ENCODE measurements around the gene NUP98. TPM values are rescaled to one million over a fixed set of nuclear protein-coding genes. Genes with fewer than 3 reads are reported as not detected.
"Not testable (repeated sequence)": the region's sequence is repeated elsewhere in the genome, so short reads cannot be mapped to it uniquely, and the experiment has no call there.

The NUP98 gene
- total RNA-seq, 1 experiment from 2014 or later: 98.4 TPM

DNA sequence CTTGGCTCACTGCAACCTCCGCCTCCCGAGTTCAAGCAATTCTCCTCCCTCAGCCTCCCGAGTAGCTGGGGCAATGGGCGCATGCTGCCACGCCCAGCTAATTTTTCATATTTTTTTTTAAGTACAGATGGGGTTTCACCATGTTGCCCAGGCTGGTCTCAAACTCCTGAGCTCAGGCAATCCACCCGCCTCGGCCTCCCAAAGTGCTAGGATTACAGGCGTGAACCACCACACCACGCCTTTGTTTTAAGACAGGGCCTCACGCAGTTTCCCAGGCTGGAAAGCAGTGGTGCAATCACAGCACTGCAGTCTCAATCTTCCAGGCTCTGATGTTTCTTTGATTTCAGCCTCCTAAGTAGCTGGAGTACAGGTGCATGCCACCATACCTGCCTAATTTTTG lies 3.0 kb downstream of the NUP98 start:
- intact Hi-C loops (cut with micrococcal nuclease); H3K4me3 ChIP-seq (replicated peaks in 1 of 2; ENCODE audit: low read depth in 1 of 2, low read length in 2 of 2); RAD21 ChIA-PET (ENCODE audit: low non-redundant PET in 1 of 2, low total read pairs in 2 of 2, uncharacterized antibody in 2 of 2, unreplicated experiment in 2 of 2); DNase-seq (ENCODE audit: low read depth, low spot score); H3K4me2 ChIP-seq (ENCODE audit: low read length); CTCF ChIA-PET; H3K9me3 ChIP-seq (ENCODE audit: control insufficient read depth in 1 of 2, insufficient read depth in 1 of 2, low read depth in 1 of 2, low read length in 2 of 2); H3K27ac ChIP-seq (ENCODE audit: low read depth, low read length); BruUV-seq (replicated peaks); H3K9me2 ChIP-seq (ENCODE audit: insufficient read depth); ATAC-seq; H2AFZ ChIP-seq (ENCODE audit: low read depth, low read length, poor library complexity, severe bottlenecking); H3K27me3 ChIP-seq (ENCODE audit: insufficient read depth, low read length); H3K9ac ChIP-seq (ENCODE audit: low read length): not testable (repeated sequence)
- Histone ChIP-seq H3K4me1 (ENCODE audit: control insufficient read depth in 1 of 2, insufficient read depth in 2 of 2, low read length in 2 of 2) (peaks cover 14 to 28% of the 10 kb centered on the region in 2 experiments), H4K20me1 (ENCODE audit: insufficient read depth) (peaks cover 31% of the 10 kb centered on the region; the same call in 1 of the 2 replicates), H3K79me2 (ENCODE audit: insufficient read depth, low read length) (peaks cover 80% of the 10 kb centered on the region), H3K36me3 (ENCODE audit: control insufficient read depth in 1 of 2, insufficient read depth in 2 of 2, low read length in 2 of 2) (peaks cover 23 to 25% of the 10 kb centered on the region in 2 experiments)
- POLR2A ChIA-PET: interaction anchor here (0.7 kb wide), 1 partner anchor 14 kb away, joined by 3 read pairs; the partner anchor contains the start of gene PGAP2

DNA sequence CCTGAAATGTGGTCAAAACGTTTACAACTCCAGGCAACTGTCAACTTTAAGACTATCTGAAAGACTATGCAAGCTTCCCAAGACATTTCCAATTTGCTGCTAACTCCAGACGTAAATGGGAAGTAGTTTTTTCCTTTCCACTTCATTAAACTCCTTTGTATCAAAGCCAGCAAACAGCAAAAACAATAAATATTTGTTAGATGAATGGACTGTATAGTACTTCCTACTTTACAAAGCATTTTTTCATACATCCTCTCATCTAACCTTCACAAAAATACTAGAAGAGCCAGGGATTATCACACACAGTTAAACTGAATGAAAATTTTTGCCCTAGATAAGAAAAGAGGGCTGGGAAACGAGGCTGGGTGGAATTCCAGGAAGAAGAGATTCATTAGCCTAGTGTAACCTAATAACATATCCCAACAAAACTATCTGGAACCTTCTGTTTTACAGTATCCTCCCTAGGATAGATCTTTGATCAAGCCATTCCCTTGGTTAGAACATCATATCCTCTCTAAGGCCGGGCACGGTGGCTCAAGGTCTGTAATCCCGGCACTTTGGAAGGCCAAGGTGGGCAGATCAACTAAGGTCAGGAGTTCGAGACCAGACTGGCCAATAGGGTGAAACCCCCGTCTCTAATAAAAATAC lies 10.4 kb downstream of the NUP98 start:
- H4K20me1 ChIP-seq (ENCODE audit: insufficient read depth): peaks cover 42% of the 10 kb centered on the region
- no peak overlapping the region for H2AFZ ChIP-seq (ENCODE audit: low read depth, low read length, poor library complexity, severe bottlenecking)
- TF ChIP-seq FOSL1 (IDR thresholded peaks at IDR 0.05; ENCODE audit: low read depth) (no peak), EZH2phosphoT487 (IDR thresholded peaks at IDR 0.05; ENCODE audit: borderline replicate concordance) (no peak), YY1 (IDR thresholded peaks at IDR 0.05; ENCODE audit: extremely low read depth, insufficient replicate concordance, low read depth, low read length) (no peak), RAD21 (IDR thresholded peaks at IDR 0.05; ENCODE audit: low read depth) (no peak), JUND (IDR thresholded peaks at IDR 0.05) (no peak), POLR2AphosphoS5 (IDR thresholded peaks at IDR 0.05; ENCODE audit: low read depth, low read length) (no peak), POLR2A (IDR thresholded peaks at IDR 0.05; ENCODE audit: borderline replicate concordance, extremely low read depth, insufficient read depth, insufficient read length) (no peak), EGR1 (IDR thresholded peaks at IDR 0.05; ENCODE audit: low read depth) (no peak), CBX3 (IDR thresholded peaks at IDR 0.05; ENCODE audit: low read depth) (no peak), SIN3A (IDR thresholded peaks at IDR 0.05; ENCODE audit: low read depth) (no peak), ZFX (IDR thresholded peaks at IDR 0.05) (no peak), ELF1 (IDR thresholded peaks at IDR 0.05; ENCODE audit: borderline replicate concordance, low read depth) (no peak), CEBPB (IDR thresholded peaks at IDR 0.05; ENCODE audit: low read depth) (no peak)
- TF ChIP-seq, protein P1, sequence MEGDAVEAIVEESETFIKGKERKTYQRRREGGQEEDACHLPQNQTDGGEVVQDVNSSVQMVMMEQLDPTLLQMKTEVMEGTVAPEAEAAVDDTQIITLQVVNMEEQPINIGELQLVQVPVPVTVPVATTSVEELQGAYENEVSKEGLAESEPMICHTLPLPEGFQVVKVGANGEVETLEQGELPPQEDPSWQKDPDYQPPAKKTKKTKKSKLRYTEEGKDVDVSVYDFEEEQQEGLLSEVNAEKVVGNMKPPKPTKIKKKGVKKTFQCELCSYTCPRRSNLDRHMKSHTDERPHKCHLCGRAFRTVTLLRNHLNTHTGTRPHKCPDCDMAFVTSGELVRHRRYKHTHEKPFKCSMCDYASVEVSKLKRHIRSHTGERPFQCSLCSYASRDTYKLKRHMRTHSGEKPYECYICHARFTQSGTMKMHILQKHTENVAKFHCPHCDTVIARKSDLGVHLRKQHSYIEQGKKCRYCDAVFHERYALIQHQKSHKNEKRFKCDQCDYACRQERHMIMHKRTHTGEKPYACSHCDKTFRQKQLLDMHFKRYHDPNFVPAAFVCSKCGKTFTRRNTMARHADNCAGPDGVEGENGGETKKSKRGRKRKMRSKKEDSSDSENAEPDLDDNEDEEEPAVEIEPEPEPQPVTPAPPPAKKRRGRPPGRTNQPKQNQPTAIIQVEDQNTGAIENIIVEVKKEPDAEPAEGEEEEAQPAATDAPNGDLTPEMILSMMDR (IDR thresholded peaks at IDR 0.05 in 2 of 3, conservative IDR thresholded peaks at IDR 0.05 in 1 of 3; ENCODE audit: borderline replicate concordance in 1 of 3, insufficient read depth in 1 of 3, low read depth in 2 of 3, low read length in 2 of 3): no peak
- TF ChIP-seq, protein P2, sequence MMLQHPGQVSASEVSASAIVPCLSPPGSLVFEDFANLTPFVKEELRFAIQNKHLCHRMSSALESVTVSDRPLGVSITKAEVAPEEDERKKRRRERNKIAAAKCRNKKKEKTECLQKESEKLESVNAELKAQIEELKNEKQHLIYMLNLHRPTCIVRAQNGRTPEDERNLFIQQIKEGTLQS (IDR thresholded peaks at IDR 0.05): no peak
- TF ChIP-seq, protein P3, sequence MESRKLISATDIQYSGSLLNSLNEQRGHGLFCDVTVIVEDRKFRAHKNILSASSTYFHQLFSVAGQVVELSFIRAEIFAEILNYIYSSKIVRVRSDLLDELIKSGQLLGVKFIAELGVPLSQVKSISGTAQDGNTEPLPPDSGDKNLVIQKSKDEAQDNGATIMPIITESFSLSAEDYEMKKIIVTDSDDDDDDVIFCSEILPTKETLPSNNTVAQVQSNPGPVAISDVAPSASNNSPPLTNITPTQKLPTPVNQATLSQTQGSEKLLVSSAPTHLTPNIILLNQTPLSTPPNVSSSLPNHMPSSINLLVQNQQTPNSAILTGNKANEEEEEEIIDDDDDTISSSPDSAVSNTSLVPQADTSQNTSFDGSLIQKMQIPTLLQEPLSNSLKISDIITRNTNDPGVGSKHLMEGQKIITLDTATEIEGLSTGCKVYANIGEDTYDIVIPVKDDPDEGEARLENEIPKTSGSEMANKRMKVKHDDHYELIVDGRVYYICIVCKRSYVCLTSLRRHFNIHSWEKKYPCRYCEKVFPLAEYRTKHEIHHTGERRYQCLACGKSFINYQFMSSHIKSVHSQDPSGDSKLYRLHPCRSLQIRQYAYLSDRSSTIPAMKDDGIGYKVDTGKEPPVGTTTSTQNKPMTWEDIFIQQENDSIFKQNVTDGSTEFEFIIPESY (IDR thresholded peaks at IDR 0.05; ENCODE audit: extremely low read depth, insufficient replicate concordance, low read length): no peak
- no peak overlapping the region for H3K27ac ChIP-seq (ENCODE audit: low read depth, low read length)
- H3K4me2 ChIP-seq (ENCODE audit: low read length): no peak overlapping the region
- H3K79me2 ChIP-seq (ENCODE audit: insufficient read depth, low read length): peaks cover 100% of the 10 kb centered on the region
- ATAC-seq: no peak
- no peaks in the 10 kb centered on the region for H3K9me3 ChIP-seq (ENCODE audit: control insufficient read depth in 1 of 2, insufficient read depth in 1 of 2, low read depth in 1 of 2, low read length in 2 of 2)
- no peaks in the 10 kb centered on the region for H3K9me2 ChIP-seq (ENCODE audit: insufficient read depth)
- no peak overlapping the region for H3K4me3 ChIP-seq (replicated peaks in 1 of 2; ENCODE audit: low read depth in 1 of 2, low read length in 2 of 2)
- RAD21 ChIA-PET (ENCODE audit: low non-redundant PET in 1 of 2, low total read pairs in 2 of 2, uncharacterized antibody in 2 of 2, unreplicated experiment in 2 of 2): no interaction called here
- no peak for DNase-seq (ENCODE audit: low read depth, low spot score)
- POLR2A ChIA-PET: no interaction called here
- peaks cover 8 to 14% of the 10 kb centered on the region in 2 experiments for H3K36me3 ChIP-seq (ENCODE audit: control insufficient read depth in 1 of 2, insufficient read depth in 2 of 2, low read length in 2 of 2)
- no peaks in the 10 kb centered on the region for H3K4me1 ChIP-seq (ENCODE audit: control insufficient read depth in 1 of 2, insufficient read depth in 2 of 2, low read length in 2 of 2)
- CTCF ChIA-PET: no interaction called here
- no peaks in the 10 kb centered on the region for H3K27me3 ChIP-seq (ENCODE audit: insufficient read depth, low read length)
- intact Hi-C loops (cut with micrococcal nuclease): no loop called here
- BruUV-seq (replicated peaks): no TSS peak
- H3K9ac ChIP-seq (ENCODE audit: low read length): no peak overlapping the region

Measured in HCT116 (cell line).